GM12878 (cell line): ENCODE results near the gene SLC35G4. TPM values are rescaled to one million over a fixed set of nuclear protein-coding genes. Genes with fewer than 3 reads are reported as not detected.

Experiments used
- ATAC-seq: fragments of 200-7000 bp; cut with Tn5 transposase; 3 replicates; pipeline ENCODE4 v1.9.1; 2020; ENCODE audit warnings: mild to moderate bottlenecking, moderate library complexity
- BruUV-seq: library from RNA; stranded (reverse); fragments of 400-500 nt; replicated peaks from 2 replicates; lab custom pipeline; 2021; lab: Mats Ljungman, UMichigan
- CTCF ChIA-PET: fragments of 300-600 bp; sonication (Branson Sonifier 250); formaldehyde crosslinking; extraction: SDS; loops from one replicate; lab custom pipeline; 2021; ENCODE audit warnings: inconsistent platforms; lab: Yijun Ruan, JAX
- POLR2A ChIA-PET: fragments of 350-600 bp; formaldehyde crosslinking; extraction: SDS; loops from one replicate; lab custom pipeline; 2021; ENCODE audit warnings: inconsistent platforms; lab: Charles Lee
- RAD21 ChIA-PET: fragments of 300-600 bp; sonication (Branson Sonifier 250); formaldehyde crosslinking; loops from one replicate; lab custom pipeline; 2023; ENCODE audit warnings: antibody characterized with exemption; ENCODE audit not compliant: unreplicated experiment; lab: Charles Lee
- SMC1A ChIA-PET: fragments of 300-600 bp; sonication (Branson Sonifier 250); formaldehyde crosslinking; loops from one replicate; lab custom pipeline; 2023; ENCODE audit not compliant: unreplicated experiment, uncharacterized antibody; lab: Charles Lee
- DNase-seq: peaks from one replicate; pipeline ENCODE4 v3.0.0-alpha.2; 2011; ENCODE audit warnings: low read depth, low spot score
- FAIRE-seq: peaks from 3 replicates; lab custom pipeline; 2011; peaks lifted over from hg19 to GRCh38; lab: Jason Lieb, UNC
- H2AFZ ChIP-seq: 2 replicates; pipeline ENCODE4 v1.6.0; 2011; ENCODE audit warnings: low read depth, low read length, control low read depth; ENCODE audit not compliant: control insufficient read depth
- H3K27ac ChIP-seq: 2 replicates; pipeline ENCODE4 v1.5.1; 2011; ENCODE audit warnings: control low read depth; ENCODE audit not compliant: control insufficient read depth, insufficient read depth
- H3K27me3 ChIP-seq, 2 experiments: replicated peaks in 1 of 2; 2 replicates each; pipeline versions ENCODE4 v1.6.0 to v1.6.1; 2011; ENCODE audit warnings: low read length in 1 of 2; ENCODE audit not compliant: control insufficient read depth in 2 of 2, insufficient read depth in 2 of 2
- H3K36me3 ChIP-seq, 2 experiments: 2 replicates each; pipeline ENCODE4 v1.5.1; 2011; ENCODE audit warnings: low read length in 1 of 2; ENCODE audit not compliant: control insufficient read depth in 2 of 2, insufficient read depth in 2 of 2
- H3K4me1 ChIP-seq: 2 replicates; pipeline ENCODE4 v1.6.1; 2011; ENCODE audit warnings: mild to moderate bottlenecking, low read length, moderate library complexity, mixed read lengths; ENCODE audit not compliant: control insufficient read depth, insufficient read depth
- H3K4me2 ChIP-seq: 2 replicates; pipeline ENCODE4 v1.6.0; 2011; ENCODE audit warnings: control low read depth; ENCODE audit not compliant: control insufficient read depth, insufficient read depth
- H3K4me3 ChIP-seq: fragments of 200-600 bp; sonication (generic); 2 replicates; pipeline ENCODE4 v1.5.1; 2016
- H3K79me2 ChIP-seq: 2 replicates; pipeline ENCODE4 v1.6.0; 2011; ENCODE audit warnings: low read length; ENCODE audit not compliant: control insufficient read depth, insufficient read depth
- H3K9ac ChIP-seq: 2 replicates; pipeline ENCODE4 v1.8.0; 2011; ENCODE audit warnings: low read length, control low read depth, mixed read lengths; ENCODE audit not compliant: control insufficient read depth, insufficient read depth
- H3K9me3 ChIP-seq: replicated peaks from 3 replicates; pipeline ENCODE4 v1.5.1; 2011; ENCODE audit warnings: mild to moderate bottlenecking, low read length; ENCODE audit not compliant: control insufficient read depth, insufficient read depth
- H4K20me1 ChIP-seq: 2 replicates; pipeline ENCODE4 v1.6.0; 2011; ENCODE audit not compliant: control insufficient read depth, insufficient read depth
- IRF4 ChIP-seq: IDR thresholded peaks from 2 replicates; pipeline ENCODE4 v1.6.1; 2011; ENCODE audit warnings: low read depth, low read length
- MYB ChIP-seq: fragments of 150-350 bp; IDR thresholded peaks from 2 replicates; pipeline ENCODE4 v1.6.1; 2014; ENCODE audit warnings: mild to moderate bottlenecking, low read depth, low read length, borderline replicate concordance
- SREBF2 ChIP-seq: IDR thresholded peaks from 2 replicates; pipeline ENCODE4 v1.6.1; 2012; ENCODE audit warnings: mild to moderate bottlenecking, low read length
- WGBS: methylation state at CpG from one replicate; pipeline ENCODE4 v1.1.6; 2016; ENCODE audit warnings: low lambda C conversion rate; ENCODE audit not compliant: insufficient replicate concordance, insufficient coverage; ENCODE audit errors: missing lambda C conversion rate; 5-methylcytosine and 5-hydroxymethylcytosine counted together
- in situ Hi-C: fragments of 300-500 bp; cut with MboI; formaldehyde crosslinking; loops from 9 replicates; pipeline ENCODE4 v1.14.3; 2018; ENCODE audit warnings: mixed read lengths
- intact Hi-C: fragments of 100-400 bp; cut with micrococcal nuclease; formaldehyde crosslinking; loops from one replicate; pipeline ENCODE4 v1.14.2; 2022; ENCODE audit not compliant: unreplicated experiment
- polyA plus RNA-seq, 11 experiments: library from polyadenylated mRNA; depleted of rRNA in 4 of 11; unstranded in 6 of 11; stranded (reverse) in 5 of 11; fragments of >200 nt; fragmentation: Nextera tagmentation in 4 of 11; fragmentation: Illumina TruSeq in 1 of 11; extraction: Ambion mirVana in 4 of 11; extraction: Trizol in 1 of 11; gene quantifications; 1 replicate in 1 of 11; 2 replicates in 10 of 11; pipeline versions ENCODE4 v1.2.1 to v1.2.3, GENCODE V29; 2011 to 2016; ENCODE audit warnings: inconsistent platforms in 2 of 11, missing spikeins in 2 of 11, low read depth in 1 of 11
- total RNA-seq, 4 experiments: library from RNA; depleted of rRNA in 3 of 4; stranded (reverse); fragments of >200 nt in 3 of 4; fragmentation: Illumina TruSeq in 1 of 4; extraction: Trizol in 1 of 4; gene quantifications; 2 replicates each; pipeline versions ENCODE4 v1.2.1 to v1.2.3, GENCODE V29; 2013 to 2021
- TF ChIP-seq, protein P1 (sequence below): fragments of 450-650 bp; IDR thresholded peaks from 2 replicates; pipeline ENCODE4 v1.6.1; 2014; ENCODE audit warnings: mild to moderate bottlenecking
- TF ChIP-seq, protein P2 (sequence below): fragments of 450-650 bp; IDR thresholded peaks from 2 replicates; pipeline ENCODE4 v1.6.1; 2018; ENCODE audit warnings: mild to moderate bottlenecking, low read depth, moderate library complexity; ENCODE audit not compliant: partially characterized antibody

SLC35G4 gene
- total and polyA plus RNA-seq, 10 of the 15 experiments (the other 5 are each of a cell fraction or from before 2014, with no cell fraction given): not detected

DNA sequence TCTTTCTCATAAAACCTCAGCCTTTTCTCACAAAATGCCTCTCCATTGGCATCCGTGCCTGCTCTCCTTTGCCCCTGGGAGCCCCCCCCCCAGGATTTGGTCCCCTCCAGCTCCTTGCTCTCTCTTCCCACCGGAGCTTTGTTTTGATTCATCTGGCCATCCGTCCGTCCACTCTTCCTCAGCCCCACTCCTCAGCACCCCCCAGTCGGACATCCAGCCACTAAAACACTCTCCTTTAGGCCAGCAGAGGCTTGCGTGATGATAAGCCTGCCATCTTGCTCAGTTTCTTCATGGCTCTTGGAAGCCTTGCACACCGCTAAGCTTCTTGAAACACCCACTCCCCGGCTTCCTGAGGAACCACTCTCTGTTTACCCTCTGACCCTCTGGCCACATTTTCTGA, 48.2 kb downstream of the SLC35G4 start:
- CTCF ChIA-PET: interaction anchor here (1.9 to 3.6 kb wide), 3 partner anchors 9 to 381 kb away, joined by 7 to 19 read pairs (median 7); no protein-coding TSS in a partner anchor
- RAD21 ChIA-PET: interaction anchor here (2.6 kb wide), 1 partner anchor 338 kb away, joined by 12 read pairs; no protein-coding TSS in a partner anchor

More for the DNA sequence above, 48.2 kb downstream of the SLC35G4 start:
- intact Hi-C loops: loop anchor here (5.0 kb wide), 2 partner anchors 70 to 85 kb away; no protein-coding TSS in a partner anchor
- ChIA-PET POLR2A (no interaction called here), SMC1A (interaction anchor here (0.6 kb wide), 1 partner anchor 987 kb away, joined by 3 read pairs; no protein-coding TSS in a partner anchor)
- H3K4me3 ChIP-seq: no peak overlapping the region
- H4K20me1 ChIP-seq: no peaks in the 10 kb centered on the region
- no peak for ATAC-seq
- BruUV-seq: no TSS peak
- H3K27ac ChIP-seq: no peak overlapping the region
- TF ChIP-seq, protein P1, sequence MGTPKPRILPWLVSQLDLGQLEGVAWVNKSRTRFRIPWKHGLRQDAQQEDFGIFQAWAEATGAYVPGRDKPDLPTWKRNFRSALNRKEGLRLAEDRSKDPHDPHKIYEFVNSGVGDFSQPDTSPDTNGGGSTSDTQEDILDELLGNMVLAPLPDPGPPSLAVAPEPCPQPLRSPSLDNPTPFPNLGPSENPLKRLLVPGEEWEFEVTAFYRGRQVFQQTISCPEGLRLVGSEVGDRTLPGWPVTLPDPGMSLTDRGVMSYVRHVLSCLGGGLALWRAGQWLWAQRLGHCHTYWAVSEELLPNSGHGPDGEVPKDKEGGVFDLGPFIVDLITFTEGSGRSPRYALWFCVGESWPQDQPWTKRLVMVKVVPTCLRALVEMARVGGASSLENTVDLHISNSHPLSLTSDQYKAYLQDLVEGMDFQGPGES: no peak
- TF ChIP-seq, protein P2, sequence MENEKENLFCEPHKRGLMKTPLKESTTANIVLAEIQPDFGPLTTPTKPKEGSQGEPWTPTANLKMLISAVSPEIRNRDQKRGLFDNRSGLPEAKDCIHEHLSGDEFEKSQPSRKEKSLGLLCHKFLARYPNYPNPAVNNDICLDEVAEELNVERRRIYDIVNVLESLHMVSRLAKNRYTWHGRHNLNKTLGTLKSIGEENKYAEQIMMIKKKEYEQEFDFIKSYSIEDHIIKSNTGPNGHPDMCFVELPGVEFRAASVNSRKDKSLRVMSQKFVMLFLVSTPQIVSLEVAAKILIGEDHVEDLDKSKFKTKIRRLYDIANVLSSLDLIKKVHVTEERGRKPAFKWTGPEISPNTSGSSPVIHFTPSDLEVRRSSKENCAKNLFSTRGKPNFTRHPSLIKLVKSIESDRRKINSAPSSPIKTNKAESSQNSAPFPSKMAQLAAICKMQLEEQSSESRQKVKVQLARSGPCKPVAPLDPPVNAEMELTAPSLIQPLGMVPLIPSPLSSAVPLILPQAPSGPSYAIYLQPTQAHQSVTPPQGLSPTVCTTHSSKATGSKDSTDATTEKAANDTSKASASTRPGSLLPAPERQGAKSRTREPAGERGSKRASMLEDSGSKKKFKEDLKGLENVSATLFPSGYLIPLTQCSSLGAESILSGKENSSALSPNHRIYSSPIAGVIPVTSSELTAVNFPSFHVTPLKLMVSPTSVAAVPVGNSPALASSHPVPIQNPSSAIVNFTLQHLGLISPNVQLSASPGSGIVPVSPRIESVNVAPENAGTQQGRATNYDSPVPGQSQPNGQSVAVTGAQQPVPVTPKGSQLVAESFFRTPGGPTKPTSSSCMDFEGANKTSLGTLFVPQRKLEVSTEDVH: no peak
- TF ChIP-seq IRF4: no peak
- no peak for TF ChIP-seq SREBF2
- TF ChIP-seq MYB: no peak
- H3K9me3 ChIP-seq: no peaks in the 10 kb centered on the region
- no peaks in the 10 kb centered on the region for H3K79me2 ChIP-seq
- no peak overlapping the region for H3K4me2 ChIP-seq
- no peaks in the 10 kb centered on the region for H3K4me1 ChIP-seq
- no peak overlapping the region for H3K9ac ChIP-seq
- WGBS: 18% methylated on average over 8 of the region's 8 CpGs
- DNase-seq: no peak
- H3K36me3 ChIP-seq: no peaks in the 10 kb centered on the region
- no peak for FAIRE-seq
- no peak overlapping the region for H2AFZ ChIP-seq
- in situ Hi-C loops: no loop called here
- peaks cover 2 to 4% of the 10 kb centered on the region in 2 experiments; a peak in 3 of 4 replicates for H3K27me3 ChIP-seq
